NCI-H1436 (cell line): ENCODE measurements around the gene MDM4.

Experiments
- DNase-seq: peaks from one replicate; lab custom pipeline; 2025; lab: John Stamatoyannopoulos, UW

Gene MDM4

GRCh38 chr1:204578867-204579664 lies 62.9 kb downstream of the MDM4 start:
- peak; percentile 88 for DNase-seq

GRCh38 chr1:204579681-204580080 lies 63.5 kb downstream of the MDM4 start:
- no peak for DNase-seq

- no peak for DNase-seq
Measured at GRCh38 chr1:204580862-204581261, 64.7 kb downstream of the MDM4 start.

- no peak for DNase-seq
Measured at GRCh38 chr1:204581759-204582158, 65.6 kb downstream of the MDM4 start.

- peak; percentile 97 for DNase-seq
Measured at GRCh38 chr1:204583909-204584632, 67.9 kb downstream of the MDM4 start.

GRCh38 chr1:204584699-204585372 lies 68.6 kb downstream of the MDM4 start:
- DNase-seq: no peak

GRCh38 chr1:204587621-204588020 lies 71.4 kb downstream of the MDM4 start:
- no peak for DNase-seq

- DNase-seq: no peak
Measured at GRCh38 chr1:204588826-204589225, 72.6 kb downstream of the MDM4 start.

- no peak for DNase-seq
Measured at GRCh38 chr1:204589409-204590038, 73.3 kb downstream of the MDM4 start.

- DNase-seq: no peak
Measured at GRCh38 chr1:204591473-204592090, 75.4 kb downstream of the MDM4 start.

GRCh38 chr1:204592246-204592948 lies 76.2 kb downstream of the MDM4 start:
- DNase-seq: no peak

- DNase-seq: no peak
Measured at GRCh38 chr1:204598319-204598969, 82.2 kb downstream of the MDM4 start.

GRCh38 chr1:204599098-204599497 lies 82.9 kb downstream of the MDM4 start:
- no peak for DNase-seq

GRCh38 chr1:204599596-204599995 lies 83.4 kb downstream of the MDM4 start:
- DNase-seq: no peak

GRCh38 chr1:204600203-204600602 lies 84.0 kb downstream of the MDM4 start:
- no peak for DNase-seq

- no peak for DNase-seq
Measured at GRCh38 chr1:204600968-204601367, 84.8 kb downstream of the MDM4 start.

GRCh38 chr1:204602111-204602579 lies 85.9 kb downstream of the MDM4 start:
- DNase-seq: no peak

GRCh38 chr1:204602871-204603542 lies 86.8 kb downstream of the MDM4 start:
- DNase-seq: no peak

- DNase-seq: no peak
Measured at GRCh38 chr1:204605791-204606190, 89.6 kb downstream of the MDM4 start.
